BLaER1 (cell line): ENCODE results near the gene KLF3.

Experiments used
- H3K27ac ChIP-seq: shearing (Covaris generic); formaldehyde crosslinking; 2 replicates; pipeline ENCODE4 v1.8.1; 2022
- H3K27me3 ChIP-seq: shearing (Covaris generic); formaldehyde crosslinking; 2 replicates; pipeline ENCODE4 v1.8.1; 2022
- H3K36me3 ChIP-seq: shearing (Covaris generic); formaldehyde crosslinking; 2 replicates; pipeline ENCODE4 v1.8.1; 2022
- H3K4me1 ChIP-seq: shearing (Covaris generic); formaldehyde crosslinking; 2 replicates; pipeline ENCODE4 v1.8.1; 2022
- H3K4me2 ChIP-seq: shearing (Covaris generic); formaldehyde crosslinking; 2 replicates; pipeline ENCODE4 v1.8.1; 2022
- H3K4me3 ChIP-seq: shearing (Covaris generic); formaldehyde crosslinking; 2 replicates; pipeline ENCODE4 v1.8.1; 2022
- H3K9ac ChIP-seq: shearing (Covaris generic); formaldehyde crosslinking; 2 replicates; pipeline ENCODE4 v1.8.1; 2022
- H3K9me3 ChIP-seq: shearing (Covaris generic); formaldehyde crosslinking; 2 replicates; pipeline ENCODE4 v1.8.1; 2022
- H4K20me1 ChIP-seq: shearing (Covaris generic); formaldehyde crosslinking; 2 replicates; pipeline ENCODE4 v1.8.1; 2022
- Cebpa-rat ChIP-seq: shearing (Covaris generic); IDR thresholded peaks from 2 replicates; pipeline ENCODE4 v1.8.1; 2022

The KLF3 gene

GRCh38 chr4:38711066-38711465, 47.1 kb downstream of the KLF3 start:
- Histone ChIP-seq H3K4me2 (no peak overlapping the region), H3K4me1 (peaks cover 6% of the 10 kb centered on the region; the same call in 1 of the 2 replicates), H3K27ac (no peak overlapping the region), H3K27me3 (no peaks in the 10 kb centered on the region), H4K20me1 (no peaks in the 10 kb centered on the region), H3K9ac (no peak overlapping the region), H3K4me3 (no peak overlapping the region), H3K36me3 (no peaks in the 10 kb centered on the region), H3K9me3 (peaks cover 15% of the 10 kb centered on the region; the same call in 1 of the 2 replicates)
- TF ChIP-seq Cebpa-rat, result no peak

- no peak overlapping the region for H3K9ac ChIP-seq
- no peak overlapping the region for H3K4me3 ChIP-seq
- no peak overlapping the region for H3K27ac ChIP-seq
- H3K36me3 ChIP-seq, result no peaks in the 10 kb centered on the region
- no peak for TF ChIP-seq Cebpa-rat
- H3K4me2 ChIP-seq, result no peak overlapping the region
- H3K9me3 ChIP-seq, result peaks cover 15% of the 10 kb centered on the region; the same call in 1 of the 2 replicates
- H4K20me1 ChIP-seq, result no peaks in the 10 kb centered on the region
- H3K27me3 ChIP-seq, result no peaks in the 10 kb centered on the region
- peaks cover 2% of the 10 kb centered on the region; the same call in 1 of the 2 replicates for H3K4me1 ChIP-seq
Observed at GRCh38 chr4:38715050-38715449, 51.1 kb downstream of the KLF3 start.

- Histone ChIP-seq H4K20me1 (no peaks in the 10 kb centered on the region), H3K4me2 (no peak overlapping the region), H3K27ac (no peak overlapping the region), H3K4me3 (no peak overlapping the region), H3K27me3 (no peaks in the 10 kb centered on the region), H3K9me3 (peaks cover 15% of the 10 kb centered on the region; the same call in 1 of the 2 replicates), H3K4me1 (no peaks in the 10 kb centered on the region), H3K9ac (no peak overlapping the region), H3K36me3 (no peaks in the 10 kb centered on the region)
- TF ChIP-seq Cebpa-rat, result no peak
Observed at GRCh38 chr4:38716256-38716655, 52.3 kb downstream of the KLF3 start.

GRCh38 chr4:38717604-38718003, 53.6 kb downstream of the KLF3 start:
- Histone ChIP-seq H3K9me3 (peaks cover 10% of the 10 kb centered on the region; the same call in 1 of the 2 replicates), H3K9ac (no peak overlapping the region), H3K4me1 (no peaks in the 10 kb centered on the region), H3K4me3 (no peak overlapping the region), H3K27ac (no peak overlapping the region), H3K36me3 (no peaks in the 10 kb centered on the region), H4K20me1 (no peaks in the 10 kb centered on the region), H3K4me2 (no peak overlapping the region), H3K27me3 (no peaks in the 10 kb centered on the region)
- no peak for TF ChIP-seq Cebpa-rat

GRCh38 chr4:38723114-38723513, 59.1 kb downstream of the KLF3 start:
- H3K9me3 ChIP-seq, result peaks cover 20% of the 10 kb centered on the region
- H3K4me3 ChIP-seq, result no peak overlapping the region
- H3K27me3 ChIP-seq, result no peaks in the 10 kb centered on the region
- peak overlapping the region; percentile 69; the same call in 1 of the 2 replicates for H3K4me2 ChIP-seq
- no peaks in the 10 kb centered on the region for H4K20me1 ChIP-seq
- H3K36me3 ChIP-seq, result no peaks in the 10 kb centered on the region
- H3K9ac ChIP-seq, result no peak overlapping the region
- H3K27ac ChIP-seq, result no peak overlapping the region
- no peak for TF ChIP-seq Cebpa-rat
- H3K4me1 ChIP-seq, result peaks cover 23% of the 10 kb centered on the region

GRCh38 chr4:38723726-38724474, 59.9 kb downstream of the KLF3 start:
- H3K9me3 ChIP-seq, result peaks cover 20% of the 10 kb centered on the region
- H4K20me1 ChIP-seq, result no peaks in the 10 kb centered on the region
- H3K4me3 ChIP-seq, result no peak overlapping the region
- H3K4me2 ChIP-seq, result peak overlapping the region; percentile 69
- H3K36me3 ChIP-seq, result no peaks in the 10 kb centered on the region
- no peak overlapping the region for H3K9ac ChIP-seq
- no peak for TF ChIP-seq Cebpa-rat
- no peaks in the 10 kb centered on the region for H3K27me3 ChIP-seq
- H3K27ac ChIP-seq, result no peak overlapping the region
- H3K4me1 ChIP-seq, result peaks cover 23% of the 10 kb centered on the region

GRCh38 chr4:38724475-38724808, 60.4 kb downstream of the KLF3 start:
- no peaks in the 10 kb centered on the region for H3K36me3 ChIP-seq
- peak overlapping the region; percentile 69 for H3K4me2 ChIP-seq
- H3K27me3 ChIP-seq, result no peaks in the 10 kb centered on the region
- H3K9ac ChIP-seq, result no peak overlapping the region
- no peak for TF ChIP-seq Cebpa-rat
- H3K4me1 ChIP-seq, result peaks cover 23% of the 10 kb centered on the region
- H4K20me1 ChIP-seq, result no peaks in the 10 kb centered on the region
- H3K27ac ChIP-seq, result no peak overlapping the region
- H3K9me3 ChIP-seq, result peaks cover 20% of the 10 kb centered on the region
- H3K4me3 ChIP-seq, result no peak overlapping the region

GRCh38 chr4:38728631-38729141, 64.7 kb downstream of the KLF3 start:
- Histone ChIP-seq H3K9ac (no peak overlapping the region), H3K4me3 (no peak overlapping the region), H3K27ac (no peak overlapping the region)

GRCh38 chr4:38730493-38730829, 66.5 kb downstream of the KLF3 start:
- Histone ChIP-seq H3K9me3 (peaks cover 23% of the 10 kb centered on the region), H4K20me1 (no peaks in the 10 kb centered on the region), H3K9ac (no peak overlapping the region)

More at GRCh38 chr4:38728631-38729141, 64.7 kb downstream of the KLF3 start:
- Histone ChIP-seq H3K4me2 (no peak overlapping the region), H3K27me3 (no peaks in the 10 kb centered on the region), H4K20me1 (no peaks in the 10 kb centered on the region), H3K4me1 (peaks cover 28% of the 10 kb centered on the region), H3K9me3 (peaks cover 26% of the 10 kb centered on the region), H3K36me3 (no peaks in the 10 kb centered on the region)
- TF ChIP-seq Cebpa-rat, result no peak

GRCh38 chr4:38730830-38731646, 67.0 kb downstream of the KLF3 start:
- Histone ChIP-seq H3K4me3 (no peak overlapping the region), H3K9me3 (peaks cover 17% of the 10 kb centered on the region), H3K36me3 (no peaks in the 10 kb centered on the region), H3K27me3 (no peaks in the 10 kb centered on the region), H4K20me1 (no peaks in the 10 kb centered on the region), H3K4me2 (peak overlapping the region; percentile 40), H3K4me1 (peaks cover 12% of the 10 kb centered on the region), H3K27ac (no peak overlapping the region), H3K9ac (no peak overlapping the region)
- no peak for TF ChIP-seq Cebpa-rat

More at GRCh38 chr4:38730493-38730829, 66.5 kb downstream of the KLF3 start:
- TF ChIP-seq Cebpa-rat, result no peak
- H3K4me1 ChIP-seq, result peaks cover 15% of the 10 kb centered on the region
- no peaks in the 10 kb centered on the region for H3K36me3 ChIP-seq
- no peak overlapping the region for H3K27ac ChIP-seq
- no peak overlapping the region for H3K4me3 ChIP-seq
- H3K4me2 ChIP-seq, result peak overlapping the region; percentile 40
- H3K27me3 ChIP-seq, result no peaks in the 10 kb centered on the region
